Measurements from ENCODE around the gene NOL4L.

- TF ChIP-seq POLR2AphosphoS5 (IDR thresholded peaks at IDR 0.05) (no peak), CTCF (IDR thresholded peaks at IDR 0.05) (no peak)
These were observed 44.7 kb upstream of the NOL4L start for GRCh38 chr20:32629813-32630212.
